Suppressor macrophage (primary cell): ENCODE measurements around the gene NKX2-3.
A peak's percentile ranks its signal among the peaks of the same experiment; 100 is the strongest.

Experiments
- DNase-seq, 4 experiments: peaks; one replicate each; pipeline ENCODE4 v3.0.0-alpha.2; 2020 to 2022

The NKX2-3 gene

GRCh38 chr10:99539120-99539519 is 6.4 kb downstream of the NKX2-3 start:
- no peak for DNase-seq

- no peak for DNase-seq
Observed at GRCh38 chr10:99539820-99540219, 7.1 kb downstream of the NKX2-3 start.

- no peak for DNase-seq
Observed at GRCh38 chr10:99540306-99540656, 7.5 kb downstream of the NKX2-3 start.

- peak in 1 of 4 experiments; percentile 28 for DNase-seq
Observed at GRCh38 chr10:99540657-99541531, 8.2 kb downstream of the NKX2-3 start.

- DNase-seq = no peak
Observed at GRCh38 chr10:99544322-99544721, 11.6 kb downstream of the NKX2-3 start.

- peak; percentile 33 to 53 (median 44) for DNase-seq
Observed at GRCh38 chr10:99548041-99548530, 15.3 kb downstream of the NKX2-3 start.

- DNase-seq = peak in 1 of 4 experiments; percentile 7
Observed at GRCh38 chr10:99551158-99551557, 18.4 kb downstream of the NKX2-3 start.

- DNase-seq = no peak
Observed at GRCh38 chr10:99551616-99552015, 18.9 kb downstream of the NKX2-3 start.

GRCh38 chr10:99555371-99555770 is 22.6 kb downstream of the NKX2-3 start:
- no peak for DNase-seq

- DNase-seq = no peak
Observed at GRCh38 chr10:99555825-99556523, 23.2 kb downstream of the NKX2-3 start.

- no peak for DNase-seq
Observed at GRCh38 chr10:99557044-99557443, 24.3 kb downstream of the NKX2-3 start.

- no peak for DNase-seq
Observed at GRCh38 chr10:99558708-99559107, 26.0 kb downstream of the NKX2-3 start.

- DNase-seq = peak; percentile 67 to 79 (median 74)
Observed at GRCh38 chr10:99560277-99561126, 27.8 kb downstream of the NKX2-3 start.

GRCh38 chr10:99562631-99563030 is 29.9 kb downstream of the NKX2-3 start:
- no peak for DNase-seq

GRCh38 chr10:99564361-99564760 is 31.6 kb downstream of the NKX2-3 start:
- DNase-seq = no peak

GRCh38 chr10:99565166-99565565 is 32.4 kb downstream of the NKX2-3 start:
- no peak for DNase-seq

GRCh38 chr10:99569253-99569939 is 36.7 kb downstream of the NKX2-3 start:
- DNase-seq = no peak

GRCh38 chr10:99569961-99570360 is 37.2 kb downstream of the NKX2-3 start:
- DNase-seq = no peak

- DNase-seq = no peak
Observed at GRCh38 chr10:99571816-99572215, 39.1 kb downstream of the NKX2-3 start.

- no peak for DNase-seq
Observed at GRCh38 chr10:99573790-99574189, 41.0 kb downstream of the NKX2-3 start.

GRCh38 chr10:99579971-99580370 is 47.2 kb downstream of the NKX2-3 start:
- DNase-seq = no peak

GRCh38 chr10:99582255-99582770 is 49.6 kb downstream of the NKX2-3 start:
- no peak for DNase-seq
